ENCODE data around the gene ZNF451.

GRCh38 chr6:57158658-57159057 lies 68.7 kb downstream of the ZNF451 start:
- TF ChIP-seq CTCF (IDR thresholded peaks at IDR 0.05) = no peak
- TF ChIP-seq ZFX (IDR thresholded peaks at IDR 0.05; ENCODE audit: borderline replicate concordance) = no peak

All from 22Rv1 (cell line).